Endothelial cell of umbilical vein (primary cell): ENCODE measurements around the gene SP3. TPM values are rescaled to one million over a fixed set of nuclear protein-coding genes. Genes with fewer than 3 reads are reported as not detected.

Experiments
- BruUV-seq: library from RNA; stranded (reverse); fragments of 400-500 nt; replicated peaks from 2 replicates; lab custom pipeline; 2021; lab: Mats Ljungman, UMichigan
- CTCF ChIA-PET: fragments of 300-600, 350-600 bp; sonication (Branson Sonifier 250); formaldehyde crosslinking; loops from one replicate; lab custom pipeline; 2021; ENCODE audit warnings: antibody characterized with exemption, inconsistent platforms; lab: Charles Lee
- POLR2A ChIA-PET: fragments of 300-600, 350-600 bp; sonication (Branson Sonifier 250); formaldehyde crosslinking; loops from one replicate; lab custom pipeline; 2021; ENCODE audit warnings: antibody characterized with exemption, inconsistent platforms; lab: Charles Lee
- DNase-seq: peaks from one replicate; pipeline ENCODE4 v3.0.0-alpha.2; 2011; ENCODE audit warnings: low read depth, low spot score
- FAIRE-seq: peaks from 2 replicates; lab custom pipeline; 2011; peaks lifted over from hg19 to GRCh38; lab: Jason Lieb, UNC
- H2AFZ ChIP-seq: 2 replicates; pipeline ENCODE4 v1.6.0; 2012; ENCODE audit warnings: low read depth, low read length, control low read depth, inconsistent platforms
- H3K27ac ChIP-seq: 2 replicates; pipeline ENCODE4 v1.5.1; 2011; ENCODE audit warnings: low read depth, mild to moderate bottlenecking, control low read depth, low read length, moderate library complexity; ENCODE audit not compliant: insufficient read depth
- H3K27me3 ChIP-seq, 2 experiments: 2 replicates each; pipeline versions ENCODE4 v1.6.0 to v1.6.1; 2011; ENCODE audit warnings: low read length in 2 of 2, mixed read lengths in 1 of 2; ENCODE audit not compliant: control insufficient read depth in 2 of 2, insufficient read depth in 2 of 2
- H3K36me3 ChIP-seq, 2 experiments: 2 replicates in 1 of 2; 3 replicates in 1 of 2; pipeline ENCODE4 v1.5.1; 2011; ENCODE audit warnings: low read length in 2 of 2, mild to moderate bottlenecking in 1 of 2, moderate library complexity in 1 of 2; ENCODE audit not compliant: control insufficient read depth in 2 of 2, insufficient read depth in 2 of 2; ENCODE audit errors: extremely low read depth in 1 of 2
- H3K4me1 ChIP-seq: 3 replicates; pipeline ENCODE4 v1.5.1; 2011; ENCODE audit warnings: mild to moderate bottlenecking, low read length; ENCODE audit not compliant: control insufficient read depth, insufficient read depth; ENCODE audit errors: extremely low read depth
- H3K4me2 ChIP-seq: 2 replicates; pipeline ENCODE4 v1.6.1; 2011; ENCODE audit warnings: low read length, control low read depth, mixed read lengths; ENCODE audit not compliant: insufficient read depth
- H3K4me3 ChIP-seq, 3 experiments: fragments of 200-600 bp in 1 of 3; sonication (generic), shearing (Covaris generic) in 1 of 3; replicated peaks in 1 of 3; 2 replicates each; pipeline ENCODE4 v1.5.1; 2011 to 2016; ENCODE audit warnings: control low read depth in 3 of 3, low read length in 3 of 3, mild to moderate bottlenecking in 2 of 3, inconsistent platforms in 1 of 3, low read depth in 1 of 3, moderate library complexity in 1 of 3; ENCODE audit not compliant: insufficient read depth in 1 of 3
- H3K79me2 ChIP-seq: 2 replicates; pipeline ENCODE4 v1.6.0; 2012; ENCODE audit warnings: low read length, inconsistent platforms; ENCODE audit not compliant: control insufficient read depth, insufficient read depth
- H3K9ac ChIP-seq: replicated peaks from 2 replicates; pipeline ENCODE3; 2011; ENCODE audit warnings: low read length, control low read depth; ENCODE audit not compliant: insufficient read depth; ENCODE audit errors: extremely low read depth
- H3K9me1 ChIP-seq: replicated peaks from 3 replicates; pipeline ENCODE4 v1.6.0; 2011; ENCODE audit warnings: mild to moderate bottlenecking, low read length; ENCODE audit not compliant: control insufficient read depth, insufficient read depth; ENCODE audit errors: extremely low read depth
- H3K9me3 ChIP-seq: replicated peaks from 2 replicates; pipeline ENCODE4 v1.5.1; 2012; ENCODE audit warnings: low read length, inconsistent platforms; ENCODE audit not compliant: control insufficient read depth, insufficient read depth
- H4K20me1 ChIP-seq: replicated peaks from 2 replicates; pipeline ENCODE3; 2011; ENCODE audit warnings: mild to moderate bottlenecking, low read length; ENCODE audit not compliant: control insufficient read depth, insufficient read depth; ENCODE audit errors: extremely low read depth
- EZH2 ChIP-seq: IDR thresholded peaks from 2 replicates; pipeline ENCODE4 v1.6.1; 2012; ENCODE audit warnings: borderline replicate concordance, low read depth, mild to moderate bottlenecking, moderate library complexity, low read length, inconsistent platforms; ENCODE audit not compliant: severe bottlenecking
- FOS ChIP-seq: IDR thresholded peaks from 2 replicates; pipeline ENCODE4 v1.6.1; 2011; ENCODE audit warnings: mild to moderate bottlenecking, low read length, moderate library complexity, borderline replicate concordance; ENCODE audit not compliant: insufficient read depth
- GATA2 ChIP-seq: IDR thresholded peaks from 2 replicates; pipeline ENCODE4 v1.7.0; 2011; ENCODE audit warnings: low read depth, mild to moderate bottlenecking, moderate library complexity, mixed read lengths, low read length; ENCODE audit not compliant: insufficient read length, insufficient read depth
- JUN ChIP-seq: IDR thresholded peaks from 2 replicates; pipeline ENCODE4 v1.6.1; 2011; ENCODE audit warnings: borderline replicate concordance, low read depth; ENCODE audit not compliant: insufficient read length, insufficient read depth
- MYC ChIP-seq: IDR thresholded peaks from one replicate; pipeline ENCODE4 v1.6.1; 2011; ENCODE audit warnings: mild to moderate bottlenecking, low read depth, low read length
- POLR2A ChIP-seq: IDR thresholded peaks from 2 replicates; pipeline ENCODE4 v1.6.1; 2012; ENCODE audit warnings: low read depth, mild to moderate bottlenecking, control low read depth, low read length
- POLR2AphosphoS5 ChIP-seq: IDR thresholded peaks from 2 replicates; pipeline ENCODE4 v1.6.1; 2012; ENCODE audit warnings: low read depth, mild to moderate bottlenecking, control low read depth, low read length, moderate library complexity; ENCODE audit not compliant: insufficient read depth
- dilution Hi-C: fragments of 300-500 bp; cut with MboI; formaldehyde crosslinking; loops from one replicate; pipeline ENCODE4 v1.15.0; 2019; ENCODE audit warnings: low sequenced_read_pairs; ENCODE audit not compliant: extremely low pct_ligation_motif_present
- intact Hi-C: fragments of 100-400 bp; cut with micrococcal nuclease; formaldehyde crosslinking; loops from one replicate; pipeline ENCODE4 v1.10.0; 2022
- polyA plus RNA-seq, 4 experiments: library from polyadenylated mRNA; depleted of rRNA in 3 of 4; stranded (reverse) in 3 of 4; unstranded in 1 of 4; fragments of >200 nt; gene quantifications; 2 replicates each; pipeline versions ENCODE4 v1.2.1 to v1.2.3, GENCODE V29; 2011 to 2012; ENCODE audit warnings: missing spikeins in 1 of 4
- total RNA-seq: library from RNA; stranded (reverse); gene quantifications from 2 replicates; pipeline ENCODE4 v1.2.3, GENCODE V29; 2021
- TF ChIP-seq, protein P1 (sequence below): IDR thresholded peaks from 2 replicates; pipeline ENCODE4 v1.6.1; 2011; ENCODE audit not compliant: insufficient read depth, insufficient read length
- TF ChIP-seq, protein P2 (sequence below), 2 donors: IDR thresholded peaks; 1 replicate in 1 of 2; 2 replicates in 1 of 2; pipeline ENCODE4 v1.5.1; 2011; ENCODE audit warnings: low read length in 2 of 2, mild to moderate bottlenecking in 2 of 2, moderate library complexity in 2 of 2, control low read depth in 1 of 2, inconsistent platforms in 1 of 2, low read depth in 1 of 2; ENCODE audit not compliant: insufficient read depth in 1 of 2; ENCODE audit errors: extremely low read depth in 1 of 2

The SP3 gene
- total and polyA plus RNA-seq, 2 donors (not counting 3 experiments of a cell fraction or from before 2014, with no cell fraction given), result 23.9 to 59.0 TPM

DNA sequence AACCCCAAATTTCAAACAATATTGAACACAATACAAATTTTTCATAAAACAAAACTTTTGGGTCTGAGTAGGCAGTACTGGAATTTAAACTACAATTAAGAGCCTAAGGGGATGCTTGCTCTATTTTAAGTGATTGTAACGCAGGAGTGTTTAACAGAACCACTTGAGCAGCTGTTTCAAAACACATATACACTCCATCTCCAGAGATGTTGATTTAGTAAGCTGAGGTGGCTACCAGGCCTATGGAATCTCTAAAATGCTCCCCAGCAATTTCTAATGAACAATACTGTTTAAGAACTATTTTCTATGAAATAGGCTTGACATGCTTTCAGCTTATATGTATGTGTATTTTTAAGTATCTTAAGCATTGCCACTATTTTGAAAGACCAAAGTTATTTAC lies 58.5 kb downstream of the SP3 start:
- H3K36me3 ChIP-seq, result peaks cover 0 to 1% of the 10 kb centered on the region in 2 experiments

DNA sequence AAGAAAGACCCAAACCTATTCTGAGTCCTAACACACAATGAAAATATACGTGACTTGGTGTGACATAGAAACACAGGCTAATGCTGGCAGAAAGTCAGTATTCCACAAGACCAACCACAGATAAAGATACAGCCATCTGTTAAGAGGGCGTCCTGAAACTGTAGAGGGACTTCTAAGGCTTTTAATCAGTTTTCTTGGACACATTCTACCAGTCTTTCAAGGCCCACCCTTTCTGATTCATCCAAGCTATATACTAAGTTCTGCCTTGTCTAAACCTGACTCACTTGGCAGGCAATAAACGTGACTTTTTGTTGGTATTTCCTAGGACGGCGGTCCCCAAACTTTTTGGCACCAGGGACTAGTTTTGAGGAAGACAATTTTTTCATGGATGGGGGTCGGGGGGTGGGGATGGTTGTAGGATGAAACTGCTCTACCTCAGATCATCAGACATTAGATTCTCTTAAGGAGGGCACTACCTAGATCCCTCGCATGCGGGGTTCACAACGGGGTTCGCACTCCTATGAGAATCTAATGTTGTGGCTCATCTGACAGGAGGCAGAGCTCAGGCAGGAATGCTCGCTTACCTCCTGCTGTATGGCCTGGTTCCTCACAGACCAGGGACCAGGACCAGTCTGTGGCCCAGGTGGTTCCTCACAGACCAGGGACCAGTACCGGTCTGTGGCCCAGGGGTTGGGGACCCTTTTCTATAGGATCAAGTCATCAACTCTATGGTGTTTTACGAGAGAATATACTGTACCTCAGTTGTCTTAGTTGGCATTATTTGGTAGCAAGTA lies 61.4 kb downstream of the SP3 start:
- no peaks in the 10 kb centered on the region for H3K27me3 ChIP-seq
- H2AFZ ChIP-seq, result no peak overlapping the region
- DNase-seq (no peak), FAIRE-seq (no peak)
- ChIA-PET POLR2A (no interaction called here), CTCF (no interaction called here)
- no peaks in the 10 kb centered on the region for H3K9me1 ChIP-seq
- peaks cover 0 to 1% of the 10 kb centered on the region in 2 experiments for H3K36me3 ChIP-seq
- no TSS peak for BruUV-seq
- no peaks in the 10 kb centered on the region for H3K4me1 ChIP-seq
- intact Hi-C loops (loop anchor here (5.0 kb wide), 1 partner anchor 59 kb away; no protein-coding TSS in a partner anchor), dilution Hi-C loops (no loop called here)
- H3K4me3 ChIP-seq, result no peak overlapping the region
- no peaks in the 10 kb centered on the region for H3K9me3 ChIP-seq
- H3K27ac ChIP-seq, result no peak overlapping the region
- H3K4me2 ChIP-seq, result no peak overlapping the region
- no peaks in the 10 kb centered on the region for H4K20me1 ChIP-seq
- H3K79me2 ChIP-seq, result no peaks in the 10 kb centered on the region
- H3K9ac ChIP-seq, result no peak overlapping the region
- TF ChIP-seq POLR2A, result no peak
- no peak for TF ChIP-seq EZH2
- no peak for TF ChIP-seq FOS
- TF ChIP-seq JUN, result no peak
- TF ChIP-seq, protein P1, sequence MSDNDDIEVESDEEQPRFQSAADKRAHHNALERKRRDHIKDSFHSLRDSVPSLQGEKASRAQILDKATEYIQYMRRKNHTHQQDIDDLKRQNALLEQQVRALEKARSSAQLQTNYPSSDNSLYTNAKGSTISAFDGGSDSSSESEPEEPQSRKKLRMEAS, result no peak
- no peak for TF ChIP-seq MYC
- TF ChIP-seq POLR2AphosphoS5, result no peak
- TF ChIP-seq GATA2, result no peak
- TF ChIP-seq, protein P2, sequence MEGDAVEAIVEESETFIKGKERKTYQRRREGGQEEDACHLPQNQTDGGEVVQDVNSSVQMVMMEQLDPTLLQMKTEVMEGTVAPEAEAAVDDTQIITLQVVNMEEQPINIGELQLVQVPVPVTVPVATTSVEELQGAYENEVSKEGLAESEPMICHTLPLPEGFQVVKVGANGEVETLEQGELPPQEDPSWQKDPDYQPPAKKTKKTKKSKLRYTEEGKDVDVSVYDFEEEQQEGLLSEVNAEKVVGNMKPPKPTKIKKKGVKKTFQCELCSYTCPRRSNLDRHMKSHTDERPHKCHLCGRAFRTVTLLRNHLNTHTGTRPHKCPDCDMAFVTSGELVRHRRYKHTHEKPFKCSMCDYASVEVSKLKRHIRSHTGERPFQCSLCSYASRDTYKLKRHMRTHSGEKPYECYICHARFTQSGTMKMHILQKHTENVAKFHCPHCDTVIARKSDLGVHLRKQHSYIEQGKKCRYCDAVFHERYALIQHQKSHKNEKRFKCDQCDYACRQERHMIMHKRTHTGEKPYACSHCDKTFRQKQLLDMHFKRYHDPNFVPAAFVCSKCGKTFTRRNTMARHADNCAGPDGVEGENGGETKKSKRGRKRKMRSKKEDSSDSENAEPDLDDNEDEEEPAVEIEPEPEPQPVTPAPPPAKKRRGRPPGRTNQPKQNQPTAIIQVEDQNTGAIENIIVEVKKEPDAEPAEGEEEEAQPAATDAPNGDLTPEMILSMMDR (IDR thresholded peaks at IDR 0.05; ENCODE audit: extremely low read depth in 1 of 2, insufficient read depth in 1 of 2, low read depth in 1 of 2, low read length in 2 of 2), result no peak

More for the DNA sequence above, 58.5 kb downstream of the SP3 start:
- H3K9me1 ChIP-seq, result no peaks in the 10 kb centered on the region
- no peak overlapping the region for H3K9ac ChIP-seq
- no peak for TF ChIP-seq GATA2
- BruUV-seq, result no TSS peak
- no peaks in the 10 kb centered on the region for H4K20me1 ChIP-seq
- H3K27me3 ChIP-seq, result no peaks in the 10 kb centered on the region
- peaks cover 3% of the 10 kb centered on the region for H3K79me2 ChIP-seq
- H2AFZ ChIP-seq, result no peak overlapping the region
- no peaks in the 10 kb centered on the region for H3K9me3 ChIP-seq
- CTCF ChIA-PET, result no interaction called here
- intact Hi-C loops (no loop called here), dilution Hi-C loops (no loop called here)
- no peak for DNase-seq
- H3K27ac ChIP-seq, result no peak overlapping the region
- POLR2A ChIA-PET, result no interaction called here
- H3K4me2 ChIP-seq, result no peak overlapping the region
- H3K4me3 ChIP-seq, result no peak overlapping the region
- FAIRE-seq, result no peak
- H3K4me1 ChIP-seq, result no peaks in the 10 kb centered on the region
